ENCODE results near the gene CYP2W1. TPM values are rescaled to one million over a fixed set of nuclear protein-coding genes. Genes with fewer than 3 reads are reported as not detected.

The CYP2W1 gene
- not detected for total RNA-seq (2021; ENCODE audit: unreplicated experiment)
- polyA plus RNA-seq (2012), result 0.08 and 0.12 TPM in 2 replicates
- not detected for Bru-seq, nascent RNA
- BruChase-seq, experiment 1, labeled RNA remaining after a 6-hour chase, result not detected
- not detected for BruChase-seq, experiment 2, labeled RNA remaining after a 2-hour chase
- long read RNA-seq, result 0 reads

- no peak within 1 kb of the TSS for H2AFZ ChIP-seq (ENCODE audit: low read depth, low read length, poor library complexity, severe bottlenecking)
- no TSS peak for BruUV-seq (replicated peaks)
- no peak within 1 kb of the TSS for H3K4me2 ChIP-seq (ENCODE audit: low read length)
- no peaks in the 10 kb centered on the region for H3K27me3 ChIP-seq (ENCODE audit: insufficient read depth, low read length)
- ATAC-seq, result no peak
- ChIA-PET POLR2A (no interaction called here), CTCF (no interaction called here), RAD21 (ENCODE audit: low non-redundant PET in 1 of 2, low total read pairs in 2 of 2, uncharacterized antibody in 2 of 2, unreplicated experiment in 2 of 2) (interaction anchor here in 1 of 2 experiments (0.5 to 0.6 kb wide), 2 partner anchors 83 to 194 kb away, joined by 4 read pairs; no protein-coding TSS in a partner anchor)
- no peaks in the 10 kb centered on the region for H3K9me2 ChIP-seq (ENCODE audit: insufficient read depth)
- intact Hi-C loops (cut with micrococcal nuclease), result no loop called here
- no peak within 1 kb of the TSS for H3K4me3 ChIP-seq (replicated peaks in 1 of 2; ENCODE audit: low read depth in 1 of 2, low read length in 2 of 2)
- TF ChIP-seq POLR2AphosphoS5 (IDR thresholded peaks at IDR 0.05; ENCODE audit: low read depth, low read length) (no peak), RAD21 (IDR thresholded peaks at IDR 0.05; ENCODE audit: low read depth) (no peak), SIN3A (IDR thresholded peaks at IDR 0.05; ENCODE audit: low read depth) (no peak), EZH2 (IDR thresholded peaks at IDR 0.05) (no peak), FOSL1 (IDR thresholded peaks at IDR 0.05; ENCODE audit: low read depth) (no peak), CBX3 (IDR thresholded peaks at IDR 0.05; ENCODE audit: low read depth) (no peak), SRF (IDR thresholded peaks at IDR 0.05; ENCODE audit: low read depth) (no peak), MAX (IDR thresholded peaks at IDR 0.05) (no peak), REST (IDR thresholded peaks at IDR 0.05; ENCODE audit: low read depth) (no peak), TCF7L2 (IDR thresholded peaks at IDR 0.05; ENCODE audit: borderline replicate concordance, extremely low read depth, insufficient read depth, insufficient read length) (no peak), SP1 (IDR thresholded peaks at IDR 0.05; ENCODE audit: low read depth) (no peak), EZH2phosphoT487 (IDR thresholded peaks at IDR 0.05; ENCODE audit: borderline replicate concordance) (no peak), POLR2A (IDR thresholded peaks at IDR 0.05; ENCODE audit: borderline replicate concordance, extremely low read depth, insufficient read depth, insufficient read length) (no peak)
- no peaks in the 10 kb centered on the region for H3K36me3 ChIP-seq (ENCODE audit: control insufficient read depth in 1 of 2, insufficient read depth in 2 of 2, low read length in 2 of 2)
- DNase-seq (ENCODE audit: low read depth, low spot score), result no peak
- no peaks in the 10 kb centered on the region for H3K79me2 ChIP-seq (ENCODE audit: insufficient read depth, low read length)
- no peak within 1 kb of the TSS for H3K27ac ChIP-seq (ENCODE audit: low read depth, low read length)
- H3K9ac ChIP-seq (ENCODE audit: low read length), result no peak within 1 kb of the TSS
- H3K4me1 ChIP-seq (ENCODE audit: control insufficient read depth in 1 of 2, insufficient read depth in 2 of 2, low read length in 2 of 2), result peaks cover 2 to 3% of the 10 kb centered on the region in 2 experiments; a peak in 1 of 4 replicates
- H4K20me1 ChIP-seq (ENCODE audit: insufficient read depth), result no peaks in the 10 kb centered on the region
- H3K9me3 ChIP-seq (ENCODE audit: control insufficient read depth in 1 of 2, insufficient read depth in 1 of 2, low read depth in 1 of 2, low read length in 2 of 2), result no peaks in the 10 kb centered on the region; a peak in 1 of 4 replicates
Measured at GRCh38 chr7:983004-983615, at the start of gene CYP2W1. Gene CYP2W1 (plus strand): TSS chr7:983181. CDS start chr7:983212, 31 bp downstream.
